ENCODE measurements around the gene ANKRD42.
A peak's percentile ranks its signal among the peaks of the same experiment; 100 is the strongest.
"Not testable (repeated sequence)": the region's sequence is repeated elsewhere in the genome, so short reads cannot be mapped to it uniquely, and the experiment has no call there.

The ANKRD42 gene

DNA sequence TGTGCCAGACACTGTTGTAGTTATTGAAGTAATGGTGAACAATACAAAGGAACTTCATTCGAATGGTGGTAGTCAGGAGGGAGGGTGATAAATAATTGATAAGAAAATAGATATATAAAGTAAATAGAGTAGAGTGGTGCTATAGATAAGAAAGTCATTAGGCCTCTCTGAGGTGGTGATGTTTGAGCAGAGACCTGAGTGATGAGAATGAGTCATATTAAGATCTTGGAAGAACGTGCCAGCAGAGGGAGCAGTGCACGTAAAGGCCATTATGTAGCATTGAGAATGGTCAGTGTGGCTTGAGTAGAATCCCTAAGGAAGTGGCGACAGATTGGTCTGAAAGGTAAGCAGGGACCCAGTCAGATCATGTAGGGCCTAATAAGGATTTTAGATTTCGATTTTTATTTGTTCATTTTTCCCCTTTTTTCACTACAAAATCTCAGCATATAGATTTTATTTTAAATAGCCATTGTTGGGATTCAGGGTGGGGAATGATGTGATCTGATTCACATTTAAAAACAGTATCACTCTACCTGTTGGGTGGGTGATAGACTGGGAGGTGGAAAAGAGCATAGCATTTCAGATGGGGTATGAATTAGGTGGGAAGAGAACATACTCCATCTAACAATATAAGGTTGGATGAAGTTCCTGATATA, 47.9 kb downstream of the ANKRD42 start:
- DNase-seq (ENCODE audit: low spot score): peak; percentile 64

DNA sequence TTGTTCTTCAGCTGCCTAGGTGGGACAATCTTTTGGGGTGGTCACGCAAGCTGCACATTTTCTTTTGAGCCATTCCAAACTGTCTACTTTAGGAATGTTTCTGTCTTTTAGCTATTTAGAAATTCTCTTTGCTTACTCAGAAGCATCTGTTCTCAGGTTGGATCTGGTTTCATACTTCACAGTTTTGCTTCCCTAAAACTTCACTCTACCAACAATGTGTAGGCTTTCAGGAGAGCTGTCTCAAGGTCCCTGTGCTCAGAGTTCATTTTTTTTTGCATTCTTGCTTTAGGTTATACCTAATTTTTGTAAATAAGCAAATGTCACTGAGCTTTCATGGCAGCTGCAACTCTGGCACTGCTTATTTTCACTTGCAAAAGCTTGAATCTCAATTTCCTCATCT, 55.9 kb downstream of the ANKRD42 start:
- DNase-seq (ENCODE audit: low spot score): no peak

DNA sequence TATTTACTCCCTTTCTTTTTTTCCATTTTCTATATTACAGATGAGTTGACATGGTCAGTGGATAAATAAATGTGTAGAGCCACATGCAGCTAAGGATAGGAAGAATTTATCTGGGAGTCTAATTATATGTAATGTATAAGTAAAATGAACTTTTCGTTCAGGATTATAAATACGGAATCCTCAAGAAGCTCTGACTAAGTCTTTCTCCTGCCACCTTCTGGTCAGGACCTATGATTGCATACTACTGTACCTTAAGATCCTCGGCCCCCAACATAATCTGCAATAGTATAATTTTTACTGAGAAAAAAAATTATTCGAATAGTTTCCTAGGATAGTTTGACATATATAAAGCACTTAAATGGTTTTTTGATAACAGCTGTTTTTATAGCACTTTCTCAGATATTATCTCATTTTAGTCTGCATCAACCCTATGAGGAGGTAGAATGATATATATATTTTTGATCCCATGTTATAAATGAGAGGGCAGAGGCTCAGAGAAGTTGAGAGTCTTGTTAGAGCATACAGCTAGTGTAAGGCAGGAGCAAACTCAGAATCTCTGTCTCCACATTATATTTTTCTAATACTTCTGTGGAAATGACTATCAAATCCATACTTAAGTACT, 56.6 kb downstream of the ANKRD42 start:
- peak; percentile 38 for DNase-seq (ENCODE audit: low spot score)

DNA sequence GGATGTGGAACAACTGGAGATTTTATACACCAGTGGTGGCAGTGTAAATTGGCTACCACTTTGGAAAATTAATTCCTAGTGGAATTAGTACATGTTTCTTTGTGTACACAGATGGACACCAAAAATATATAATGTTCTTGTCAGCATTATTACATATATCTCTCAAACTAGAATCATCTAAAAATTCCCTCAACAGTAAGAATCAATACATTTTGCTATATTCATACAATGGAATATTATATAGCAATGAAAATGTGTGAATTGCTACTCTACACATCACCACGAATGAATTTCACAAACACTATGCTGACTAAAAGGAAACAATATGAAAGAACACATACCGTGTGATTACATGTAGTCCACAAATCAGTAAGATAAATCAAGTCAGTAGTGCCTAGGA, 58.8 kb downstream of the ANKRD42 start:
- no peak for DNase-seq (ENCODE audit: low spot score)

DNA sequence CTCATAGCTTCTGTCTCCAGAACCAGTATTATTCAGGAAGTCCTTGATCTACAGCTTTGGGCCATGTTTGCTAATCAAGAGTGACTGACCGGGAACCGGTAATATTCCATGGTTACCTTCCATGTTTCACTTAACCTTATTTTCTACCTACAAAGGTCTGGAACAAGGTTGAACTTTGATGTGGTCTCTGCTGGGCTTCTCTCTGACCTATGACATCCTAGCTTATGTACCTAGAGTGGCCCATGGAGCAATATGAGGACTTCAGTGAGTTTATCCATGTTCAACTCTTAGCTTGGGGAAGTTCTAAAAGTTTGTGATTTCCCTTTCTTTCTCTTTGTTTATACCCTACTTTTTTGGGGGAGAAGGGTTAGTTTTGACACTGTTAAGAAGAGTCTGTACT, 59.4 kb downstream of the ANKRD42 start:
- DNase-seq (ENCODE audit: low spot score): no peak

DNA sequence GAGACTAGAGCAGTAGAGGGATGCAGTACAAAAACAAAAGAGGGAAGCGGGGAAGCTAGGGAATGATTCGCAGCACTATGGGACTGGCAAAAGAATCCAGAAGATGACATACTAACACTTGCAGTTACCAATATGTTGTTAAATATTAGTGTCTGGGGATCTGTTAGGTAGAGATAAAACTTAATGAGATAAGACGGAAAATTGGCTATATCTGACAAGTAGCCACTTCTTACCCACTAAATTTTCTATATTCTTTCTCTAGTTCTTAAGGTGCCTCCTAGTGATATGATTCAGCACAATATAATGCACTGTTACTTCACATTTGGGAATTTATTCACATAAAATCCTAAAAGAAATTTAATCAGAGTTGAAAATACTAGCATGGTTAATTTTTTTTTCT, 61.9 kb downstream of the ANKRD42 start:
- DNase-seq (ENCODE audit: low spot score): no peak

DNA sequence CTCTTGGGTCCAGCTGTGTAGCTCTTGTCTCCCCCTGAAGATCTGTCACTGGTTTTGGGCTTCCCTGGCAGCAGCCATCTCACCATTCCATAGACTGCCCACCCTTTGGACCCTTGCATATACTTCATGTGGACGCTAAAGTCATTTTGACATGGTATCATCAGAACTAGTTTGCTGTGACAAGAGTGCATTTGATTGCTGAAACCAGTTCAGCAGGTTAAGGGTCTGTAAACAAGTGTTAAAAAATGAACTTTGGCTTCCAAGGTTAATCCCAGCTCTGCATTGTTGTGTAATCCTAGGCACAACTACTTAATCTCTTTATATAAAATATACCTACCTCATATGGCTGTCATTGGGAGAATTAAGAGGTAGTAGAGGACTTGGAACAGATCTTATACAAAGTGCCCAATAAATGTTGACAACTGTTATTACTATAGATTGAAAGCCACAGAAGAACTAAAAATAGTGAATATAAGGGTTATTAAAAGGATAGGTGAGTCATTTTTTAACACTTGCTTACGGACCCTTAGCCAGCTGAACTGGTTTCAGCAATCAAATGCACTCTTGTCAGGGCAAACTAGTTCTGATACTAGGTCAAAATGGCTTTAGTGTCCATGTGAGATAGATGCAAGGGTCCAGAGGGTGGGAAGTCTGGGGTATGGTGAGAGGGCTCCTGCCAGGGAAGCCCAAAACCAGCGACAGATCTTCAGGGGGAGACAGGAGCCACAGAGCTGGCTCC, 63.3 kb downstream of the ANKRD42 start:
- no peak for DNase-seq (ENCODE audit: low spot score)

DNA sequence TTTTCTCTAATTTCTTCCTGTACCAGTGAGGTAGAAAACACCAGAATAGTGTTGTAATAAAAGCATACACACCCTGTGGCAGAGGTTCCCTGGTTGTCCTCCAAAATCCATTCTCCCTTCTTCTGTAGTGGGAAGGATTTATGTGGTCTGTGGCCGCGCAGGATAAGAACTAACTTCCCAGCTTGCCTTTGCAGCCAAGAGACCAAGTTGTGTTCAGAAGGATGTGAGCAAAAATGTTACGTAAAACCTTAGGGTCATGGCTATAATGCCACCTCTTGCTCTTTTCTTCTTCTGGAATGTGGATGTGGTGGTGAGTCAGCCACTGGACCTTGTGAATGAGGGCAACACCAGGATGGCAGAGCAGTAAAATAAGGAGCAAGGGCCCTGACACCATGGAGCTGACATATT, 64.3 kb downstream of the ANKRD42 start:
- DNase-seq (ENCODE audit: low spot score): peak; percentile 40

DNA sequence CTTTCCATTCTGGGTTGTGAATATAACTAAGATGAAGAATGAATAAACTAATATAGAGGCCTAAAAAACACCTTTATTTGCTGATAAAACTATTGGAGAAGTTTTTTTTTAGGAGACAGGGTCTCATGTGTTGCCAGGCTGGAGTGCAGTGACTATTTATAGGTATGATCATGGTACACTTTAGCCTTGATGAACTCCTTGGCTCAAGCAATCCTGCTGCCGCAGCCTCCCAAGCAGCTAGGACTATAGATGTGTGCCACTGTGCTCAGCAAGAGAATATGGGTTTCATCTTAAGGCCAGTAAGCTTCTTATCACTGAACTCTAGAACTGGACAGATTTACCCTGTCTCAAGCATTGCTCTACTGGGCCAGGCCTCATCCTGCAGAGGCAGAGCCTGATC, 66.0 kb downstream of the ANKRD42 start:
- DNase-seq (ENCODE audit: low spot score): no peak

DNA sequence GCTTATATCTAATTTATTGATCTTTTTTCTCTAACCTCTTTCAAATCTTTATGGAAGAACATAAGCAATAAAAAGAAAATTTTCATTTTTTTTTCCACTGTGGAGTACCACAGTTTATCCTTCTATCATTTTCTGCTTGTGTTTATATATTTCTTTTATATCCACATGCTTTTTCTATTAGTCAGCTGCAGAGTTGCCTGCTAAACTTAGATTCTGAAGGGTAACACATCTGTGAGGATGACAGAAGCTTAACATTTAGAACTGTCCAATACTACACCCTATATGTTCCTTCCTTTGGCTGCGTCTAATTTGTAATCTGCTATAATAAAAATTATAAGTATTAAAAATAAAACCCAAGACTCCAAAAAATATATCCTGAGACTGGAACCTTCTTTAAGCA, 71.8 kb downstream of the ANKRD42 start:
- DNase-seq (ENCODE audit: low spot score): no peak

DNA sequence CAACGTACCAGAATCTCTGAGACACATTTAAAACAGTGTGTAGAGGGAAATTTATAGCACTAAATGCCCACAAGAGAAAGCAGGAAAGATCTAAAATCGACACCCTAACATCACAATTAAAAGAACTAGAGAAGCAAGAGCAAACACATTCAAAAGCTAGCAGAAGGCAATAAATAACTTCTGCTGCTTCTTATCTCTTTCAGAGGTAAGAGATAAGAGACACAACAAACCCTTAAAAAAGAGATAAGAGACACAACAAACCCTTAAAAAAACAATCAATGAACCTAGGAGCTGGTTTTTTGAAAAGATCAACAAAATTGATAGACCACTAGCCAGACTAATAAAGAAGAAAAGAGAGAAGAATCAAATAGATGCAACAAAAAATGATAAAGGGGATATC, 75.6 kb downstream of the ANKRD42 start:
- DNase-seq (ENCODE audit: low spot score): not testable (repeated sequence)

DNA sequence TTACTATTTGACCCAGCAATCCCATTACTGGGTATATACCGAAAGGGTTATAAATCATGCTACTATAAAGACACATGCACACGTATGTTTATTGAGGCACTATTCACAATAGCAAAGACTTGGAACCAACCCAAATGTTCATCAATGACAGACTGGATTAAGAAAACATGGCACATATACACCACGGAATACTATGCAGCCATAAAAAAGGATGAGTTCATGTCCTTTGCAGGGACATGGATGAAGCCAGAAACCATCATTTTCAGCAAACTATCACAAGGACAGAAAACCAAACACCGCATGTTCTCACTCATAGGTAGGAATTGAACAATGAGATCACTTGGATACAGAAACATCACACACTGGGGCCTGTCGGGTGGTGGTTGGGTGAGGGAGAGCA, 78.2 kb downstream of the ANKRD42 start:
- DNase-seq (ENCODE audit: low spot score): not testable (repeated sequence)

DNA sequence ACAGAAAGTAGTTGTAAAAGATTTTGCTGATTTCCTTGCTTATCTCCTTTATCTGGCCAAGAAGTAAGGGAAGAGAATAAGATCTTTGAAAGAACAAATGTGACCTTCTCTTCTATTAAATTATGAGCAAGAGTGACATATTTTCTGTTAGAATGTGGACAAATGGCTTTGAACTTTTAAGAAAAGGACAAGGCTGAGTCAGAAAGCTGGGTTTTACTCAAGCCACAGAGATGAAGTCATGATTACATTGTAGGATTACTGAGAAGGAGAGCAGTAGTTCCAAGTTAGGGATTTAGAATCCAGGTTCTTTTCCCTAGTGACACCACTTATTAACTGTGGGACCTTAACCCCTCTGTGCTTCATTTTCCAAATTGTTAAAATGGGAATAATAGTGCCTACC, 79.1 kb downstream of the ANKRD42 start:
- no peak for DNase-seq (ENCODE audit: low spot score)

DNA sequence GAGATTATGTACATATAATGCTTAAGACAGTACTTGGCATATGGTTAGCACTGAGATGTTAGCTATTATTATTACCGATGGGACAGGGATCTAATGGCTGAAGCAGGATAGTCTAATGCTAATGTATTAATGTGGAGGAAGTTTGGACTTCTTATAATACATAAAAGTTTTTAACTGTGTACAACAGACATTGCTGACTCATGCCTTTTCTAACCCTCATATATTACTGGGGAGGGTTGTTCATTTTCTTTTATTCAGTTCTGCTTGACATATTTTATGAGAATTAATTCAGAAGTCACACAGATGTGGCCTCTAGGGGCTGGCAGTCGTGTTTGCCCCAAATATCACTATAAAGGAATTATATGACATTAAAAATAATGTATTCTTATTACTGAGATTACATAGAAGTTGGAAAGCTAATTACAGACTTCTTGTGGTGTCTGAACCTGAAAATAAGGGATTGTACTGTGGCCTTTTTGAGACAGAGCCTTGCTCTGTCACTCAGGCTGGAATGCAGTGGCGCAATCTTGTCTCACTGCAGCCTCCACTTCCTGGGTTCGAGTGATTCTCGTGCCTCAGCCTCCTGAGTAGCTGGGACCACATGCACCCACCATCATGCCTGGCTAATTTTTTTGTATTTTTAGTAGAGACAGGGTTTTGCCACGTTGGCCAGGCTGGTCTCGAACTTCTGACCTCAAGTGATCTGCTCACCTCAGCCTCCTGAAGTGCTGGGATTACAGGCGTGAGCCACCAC, 82.6 kb downstream of the ANKRD42 start:
- DNase-seq (ENCODE audit: low spot score): no peak

DNA sequence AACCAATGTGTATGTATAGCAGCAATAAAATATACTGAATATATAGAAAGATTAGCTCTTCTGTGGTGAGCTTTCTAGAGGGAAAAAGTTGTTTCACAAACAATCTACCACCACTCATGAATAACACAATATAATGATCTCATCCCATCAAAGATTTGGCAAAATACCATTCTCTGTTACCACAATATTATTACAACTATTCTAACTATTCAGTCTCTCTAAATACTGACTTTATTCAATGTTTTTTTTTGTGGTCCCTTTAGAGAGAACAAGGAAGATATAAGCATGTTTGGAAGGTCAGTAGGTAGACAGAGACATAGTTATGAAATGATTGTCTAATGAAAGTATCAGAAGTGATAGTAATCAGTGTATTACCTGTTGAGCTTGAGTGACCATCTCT, 84.8 kb downstream of the ANKRD42 start:
- DNase-seq (ENCODE audit: low spot score): no peak

DNA sequence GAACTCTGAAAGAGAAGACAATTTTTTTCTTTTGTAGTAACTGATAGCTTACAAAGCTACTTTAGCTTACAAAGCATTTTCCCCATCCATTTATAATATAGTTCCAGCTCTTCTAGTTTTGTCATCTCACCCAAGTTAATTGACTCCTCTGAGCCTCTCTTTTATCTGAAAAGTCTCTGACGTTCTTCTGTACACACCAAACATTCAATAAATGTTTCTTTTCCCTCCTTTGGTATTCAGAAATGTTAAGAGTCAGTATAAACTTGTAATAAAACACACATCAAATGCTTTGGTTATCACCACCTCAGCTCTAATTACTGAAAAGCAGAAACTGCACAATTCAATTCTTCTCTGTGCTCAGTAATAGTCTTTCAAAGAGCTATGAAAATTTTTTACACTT, 86.7 kb downstream of the ANKRD42 start:
- no peak for DNase-seq (ENCODE audit: low spot score)

DNA sequence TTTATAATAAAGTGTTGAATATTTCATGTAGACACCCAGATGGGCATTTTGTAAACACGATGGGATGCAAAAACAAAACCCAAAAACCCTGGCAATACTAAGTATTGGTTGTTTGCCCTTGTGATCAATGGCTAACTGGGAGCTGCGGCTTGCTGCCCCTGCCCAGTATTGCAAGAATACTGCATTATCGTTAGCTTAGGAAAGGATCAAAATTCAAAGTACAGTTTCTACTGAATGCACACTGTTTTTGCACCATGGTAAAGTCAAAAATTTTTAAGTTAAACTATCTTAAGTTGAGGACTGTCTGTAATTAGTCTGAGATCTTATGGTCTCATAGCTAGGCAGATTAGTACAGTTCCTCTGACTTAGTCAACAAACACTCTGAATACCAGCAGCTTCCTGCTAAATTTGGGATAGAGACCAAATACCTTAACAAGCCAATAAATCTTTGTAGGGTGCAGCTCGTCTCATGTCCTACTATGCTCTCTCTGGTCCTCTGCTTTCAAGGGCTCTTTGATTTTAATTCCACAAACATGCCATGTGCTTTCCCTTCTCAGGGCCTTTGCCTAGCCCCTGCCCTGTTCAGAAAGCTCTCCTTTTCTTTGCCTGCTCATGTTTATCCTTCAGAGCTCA, 88.7 kb downstream of the ANKRD42 start:
- no peak for DNase-seq (ENCODE audit: low spot score)

DNA sequence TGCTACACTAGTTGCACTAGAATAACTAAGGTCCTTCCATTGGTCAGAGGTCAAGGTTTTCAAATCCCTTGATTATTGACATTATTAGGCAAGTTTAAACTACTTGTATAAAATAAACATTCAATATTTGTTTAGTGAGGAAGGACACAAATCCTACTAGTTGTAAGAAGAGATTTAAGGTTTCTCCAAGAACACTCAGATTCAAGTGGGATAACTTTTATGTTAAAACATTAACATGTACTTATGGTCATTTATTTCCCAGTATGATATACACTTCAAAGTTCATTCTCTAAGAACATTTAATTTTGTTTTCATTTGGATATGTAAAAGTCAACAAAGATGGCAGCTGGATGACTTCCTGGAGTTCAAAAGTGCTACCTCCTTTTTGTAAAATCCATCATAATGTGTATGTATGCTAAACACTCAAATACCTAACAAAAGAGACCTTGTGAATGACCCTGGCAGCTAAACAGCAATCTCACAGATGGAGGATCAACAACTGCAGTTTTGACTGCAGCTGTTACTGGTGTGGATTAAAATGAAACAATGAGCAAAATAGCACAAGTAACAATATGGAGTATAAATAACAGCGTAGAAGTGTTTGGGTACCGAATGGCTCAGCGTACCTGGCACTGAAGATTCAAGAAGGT, 91.1 kb downstream of the ANKRD42 start:
- DNase-seq (ENCODE audit: low spot score): no peak

DNA sequence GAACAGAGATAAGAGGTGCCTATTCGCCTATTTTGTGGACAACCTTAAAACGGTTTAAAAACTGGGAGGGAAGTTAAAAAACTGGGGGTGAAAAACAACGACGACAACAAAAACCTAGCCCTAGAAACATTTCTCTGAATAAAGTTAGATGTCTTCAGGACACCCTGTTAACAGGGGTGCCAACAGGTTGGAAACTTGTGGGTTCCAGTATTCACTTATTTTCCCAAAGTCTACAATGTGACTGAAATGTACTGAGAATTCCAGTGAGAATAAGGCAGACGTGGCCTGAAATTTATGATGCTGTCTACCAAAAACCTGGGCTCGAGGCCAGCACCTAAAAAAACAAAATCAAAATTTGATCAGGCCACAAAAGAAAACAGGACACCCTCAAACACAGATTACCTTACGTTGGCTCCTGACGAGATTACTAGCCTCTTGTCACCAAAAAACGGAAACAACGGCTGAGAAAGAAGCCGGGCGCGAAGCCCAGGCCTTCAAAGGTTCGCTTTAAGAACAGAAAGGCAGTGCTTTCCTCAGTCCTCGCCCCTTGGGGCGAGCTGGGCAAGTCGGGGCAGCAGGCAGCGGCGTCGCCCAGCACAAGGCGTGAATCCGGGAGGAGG, 91.7 kb downstream of the ANKRD42 start:
- no peak for DNase-seq (ENCODE audit: low spot score)

DNA sequence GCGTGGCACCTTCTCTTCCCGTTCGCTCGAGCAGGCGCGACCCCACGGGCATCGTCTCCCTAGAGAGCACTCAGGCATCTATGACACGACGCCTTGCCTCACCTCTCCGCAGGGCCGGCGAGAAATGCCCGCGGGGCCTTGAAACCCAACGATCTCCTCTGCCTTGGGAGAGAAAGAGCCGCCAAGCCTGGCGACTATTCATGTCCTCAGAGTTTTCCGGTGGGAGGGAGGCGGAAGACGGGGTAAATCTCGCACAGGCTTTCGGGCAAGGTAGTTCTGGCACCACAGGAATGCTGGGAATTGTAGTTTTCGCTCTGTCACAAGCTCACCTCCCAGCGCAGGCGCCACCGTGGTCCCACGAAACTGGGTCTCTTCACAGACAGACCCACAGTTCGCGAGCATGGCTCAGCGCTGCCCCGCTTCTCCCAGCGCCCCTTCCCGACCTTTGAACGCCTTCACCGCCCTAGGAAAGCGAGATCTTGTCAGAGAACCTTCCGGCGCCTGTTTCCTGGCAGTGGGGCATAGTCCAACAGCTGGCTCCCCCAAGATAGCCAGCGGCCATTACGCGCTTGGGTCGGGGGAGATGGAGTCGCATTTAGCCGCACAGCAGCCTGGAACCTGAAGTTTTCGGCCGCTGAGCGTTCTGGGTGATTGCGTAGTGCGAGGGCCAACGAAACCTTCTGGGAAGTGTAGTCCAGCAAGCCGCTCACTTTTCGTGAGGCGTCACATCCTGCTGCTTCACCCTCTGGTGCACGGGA, 92.4 kb downstream of the ANKRD42 start, which contains the start of gene CCDC90B:
Gene CCDC90B (minus strand): TSS at position 597 of the 758 bp plus-strand sequence. CDS start 395 bp downstream, at position 202.
- DNase-seq (ENCODE audit: low spot score): peak; percentile 96

Data from LoVo (cell line).